GM10847 (cell line): ENCODE results near the gene PSMC3IP.

ENCODE experiments used
- POLR2A ChIP-seq: IDR thresholded peaks from 2 replicates; pipeline ENCODE4 v1.6.1; 2011; ENCODE audit not compliant: insufficient read length; ENCODE audit errors: extremely low read depth

Gene PSMC3IP

DNA sequence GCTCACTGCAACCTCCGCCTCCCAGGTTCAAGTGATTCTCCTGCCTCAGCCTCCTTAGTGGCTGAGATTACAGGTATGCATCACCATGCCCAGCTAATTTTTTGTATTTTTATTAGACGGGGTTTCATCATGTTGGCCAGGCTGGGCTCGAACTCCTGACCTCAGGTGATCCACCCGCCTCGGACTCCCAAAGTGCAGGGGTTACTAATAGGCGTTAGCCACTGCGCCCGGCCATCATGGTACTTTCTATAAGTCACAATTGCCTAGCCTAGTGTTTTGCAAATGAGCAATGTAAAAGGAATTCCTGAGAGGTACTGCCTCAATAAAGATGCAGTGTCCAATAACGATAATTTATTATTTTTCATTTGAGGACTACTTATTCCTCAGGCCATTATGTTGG is 13.9 kb upstream of the PSMC3IP start:
- no peak for TF ChIP-seq POLR2A

DNA sequence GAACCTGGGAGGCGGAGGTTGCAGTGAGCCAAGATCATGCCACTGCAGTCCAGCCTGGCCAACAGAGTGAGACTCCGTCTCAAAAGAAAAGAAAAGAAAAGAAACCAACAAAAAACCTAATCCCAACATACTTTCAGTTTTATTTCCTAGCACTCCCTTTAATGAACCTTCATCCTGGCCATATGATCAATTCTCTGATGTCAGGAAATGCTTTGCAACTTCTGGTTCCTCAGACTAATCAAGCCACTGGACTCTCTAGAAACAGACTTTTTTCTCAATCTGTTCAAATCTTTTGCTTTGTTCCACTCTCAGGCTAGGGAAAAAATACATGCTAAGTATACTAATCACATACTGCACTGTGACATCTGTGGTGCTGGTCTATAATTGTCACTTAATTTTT is 13.4 kb upstream of the PSMC3IP start:
- no peak for TF ChIP-seq POLR2A

DNA sequence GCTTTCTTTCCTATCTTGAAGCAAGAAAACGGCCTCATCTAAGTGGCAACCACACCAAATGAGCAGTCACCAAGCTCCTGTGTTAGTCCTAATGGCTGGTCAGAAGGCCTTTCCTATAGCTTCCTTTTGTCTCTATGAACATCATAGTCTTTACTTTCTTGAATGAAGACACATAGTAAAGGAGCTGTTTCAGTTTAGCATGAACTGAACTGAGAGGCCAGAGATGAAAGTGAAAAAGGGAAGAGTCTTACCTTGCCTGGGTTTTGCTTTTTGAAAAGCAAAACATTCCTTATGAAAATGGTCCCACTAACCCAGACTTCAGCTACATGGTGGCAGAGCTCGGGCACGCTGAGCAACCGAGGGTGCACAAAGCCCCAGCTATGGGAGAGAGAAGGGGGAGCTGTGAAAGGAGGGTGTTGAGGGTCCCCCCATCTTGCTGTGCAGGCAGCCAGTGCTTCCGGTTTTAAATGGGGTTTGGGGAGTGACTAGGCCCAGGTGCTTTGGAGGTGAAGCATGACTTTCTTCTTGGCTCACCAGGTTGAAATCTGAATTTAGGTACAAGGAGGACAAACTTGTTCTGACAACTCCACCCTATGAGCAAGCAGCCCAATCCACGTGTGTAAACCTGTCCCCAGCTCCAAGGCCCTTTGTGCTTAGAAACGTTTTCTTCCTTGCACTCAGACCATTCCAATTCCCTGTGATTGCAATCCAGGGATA is 9.1 kb upstream of the PSMC3IP start:
- no peak for TF ChIP-seq POLR2A

DNA sequence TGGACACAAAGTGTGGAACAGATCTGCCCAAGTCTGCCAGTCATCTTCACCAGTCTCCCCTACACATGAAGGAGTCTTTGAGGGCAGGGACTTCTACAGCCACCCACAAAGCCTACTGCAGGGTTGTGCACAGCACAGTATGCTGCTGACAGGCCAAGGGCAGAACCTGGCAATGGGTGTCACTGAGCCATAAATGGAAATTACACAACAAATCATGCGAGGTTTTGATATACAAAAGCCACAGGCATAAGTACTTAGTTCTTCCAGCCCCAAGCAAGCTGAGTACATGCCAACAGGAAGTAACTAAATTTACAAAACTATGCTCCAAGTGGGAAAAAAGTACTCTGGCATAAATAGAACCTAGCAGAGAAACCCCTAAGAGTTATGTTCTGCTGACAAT is 7.8 kb upstream of the PSMC3IP start:
- TF ChIP-seq POLR2A: no peak

DNA sequence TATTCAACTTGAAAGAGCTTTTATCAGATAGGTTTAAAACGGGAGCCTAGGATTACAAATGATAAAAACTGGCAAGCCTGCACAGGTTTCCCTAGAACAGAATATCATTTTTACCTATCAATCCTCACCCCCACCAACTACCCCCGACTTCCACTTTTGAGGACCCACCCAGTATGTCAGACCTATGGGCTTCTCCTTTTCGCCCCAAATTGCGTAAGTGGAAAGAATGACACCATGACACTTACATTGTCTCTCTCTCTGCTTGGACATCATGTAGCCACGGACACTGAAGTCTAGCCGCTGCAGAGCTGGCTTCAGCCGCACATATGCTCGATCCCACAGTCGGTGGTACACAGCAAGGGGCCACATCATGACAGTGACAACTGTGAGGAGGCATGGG is 7.4 kb upstream of the PSMC3IP start:
- TF ChIP-seq POLR2A: no peak

DNA sequence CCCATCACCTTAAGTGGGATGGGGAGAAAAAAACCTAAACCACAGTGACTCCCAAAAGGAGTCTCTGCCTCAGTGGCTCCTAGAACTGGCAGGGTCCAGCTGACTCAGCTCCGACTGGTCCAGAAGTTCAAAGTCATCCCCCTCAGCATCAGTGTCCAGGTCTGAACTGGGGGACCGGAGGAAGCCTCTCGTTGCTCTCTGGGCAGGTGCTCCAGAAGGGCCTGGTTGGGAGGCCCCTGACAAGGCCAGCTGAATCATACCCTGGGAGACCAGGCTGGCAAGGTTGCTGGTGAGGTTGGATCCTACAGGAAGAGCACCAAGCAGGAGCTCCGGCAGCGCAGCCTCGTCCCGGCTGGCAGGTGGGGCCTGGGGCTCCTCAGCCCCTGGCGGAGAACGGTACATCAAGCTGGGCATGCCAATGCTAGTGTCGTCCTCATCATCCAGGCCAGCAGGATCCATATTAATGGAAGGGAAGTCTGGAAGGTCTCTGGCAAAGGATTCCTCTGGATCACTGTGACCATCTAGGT is 4.3 kb upstream of the PSMC3IP start:
- no peak for TF ChIP-seq POLR2A

DNA sequence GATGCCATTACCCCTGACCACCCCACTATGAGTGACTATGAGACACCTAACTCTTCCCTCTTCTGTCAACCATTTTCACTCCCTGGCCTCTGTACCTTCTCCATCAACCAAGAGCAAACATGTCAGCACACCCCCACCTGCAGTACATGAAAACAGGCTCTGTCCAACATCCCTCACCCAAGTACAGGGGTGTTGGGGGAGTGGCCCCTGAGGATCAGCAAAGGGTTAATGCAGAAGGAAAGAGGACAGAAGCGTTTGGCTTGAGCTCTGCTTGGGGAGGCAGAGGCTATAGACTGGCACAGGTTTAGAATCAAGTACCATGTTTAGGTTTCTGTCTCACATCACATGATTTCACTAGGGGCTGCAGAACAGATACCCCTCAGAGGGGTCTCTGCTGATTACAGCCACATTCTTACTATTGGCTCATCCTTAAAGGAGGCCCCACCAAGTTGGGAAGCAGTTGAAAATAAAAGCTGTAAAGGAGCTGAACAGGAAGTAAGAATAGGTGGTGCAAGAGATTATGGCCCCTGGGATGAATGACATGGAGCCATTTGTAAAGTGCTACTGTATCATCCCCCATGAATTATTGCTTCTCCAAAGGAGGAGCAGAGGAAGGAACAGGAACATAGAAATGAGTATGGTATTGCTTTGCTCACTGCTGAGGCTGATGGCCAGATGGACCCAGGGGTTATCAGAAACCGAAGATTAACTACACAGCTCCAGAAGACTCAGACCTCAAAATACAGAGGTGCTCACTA is 2.4 kb upstream of the PSMC3IP start:
- no peak for TF ChIP-seq POLR2A

DNA sequence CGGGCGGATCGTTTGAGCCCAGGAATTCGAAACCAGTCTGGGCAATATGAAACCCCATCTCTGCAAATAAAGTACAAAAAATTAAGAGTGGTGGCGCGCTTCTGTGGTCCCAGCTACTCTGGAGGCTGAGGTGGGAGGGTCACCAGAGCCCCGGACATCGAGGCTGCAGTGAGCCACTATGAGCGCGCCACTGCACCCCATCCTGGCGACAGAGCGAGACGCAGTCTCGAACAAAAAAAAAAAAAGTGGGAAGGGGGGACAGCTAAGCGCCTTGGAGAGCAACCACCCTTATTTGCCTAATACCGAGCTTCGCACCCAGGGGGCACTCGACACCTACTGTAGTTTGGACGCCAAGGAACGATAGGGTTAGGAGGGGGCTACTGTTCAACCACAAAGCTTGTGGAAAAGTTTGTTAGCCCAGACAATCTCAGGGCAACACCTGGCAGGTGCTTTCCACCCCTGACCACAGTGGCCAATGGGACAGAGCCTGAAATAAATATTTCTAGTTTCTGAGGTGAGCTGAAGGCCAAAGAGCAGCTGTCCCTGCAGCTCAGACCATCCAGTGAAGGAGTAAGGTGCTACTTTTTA is 847 bp upstream of the PSMC3IP start:
- no peak for TF ChIP-seq POLR2A

DNA sequence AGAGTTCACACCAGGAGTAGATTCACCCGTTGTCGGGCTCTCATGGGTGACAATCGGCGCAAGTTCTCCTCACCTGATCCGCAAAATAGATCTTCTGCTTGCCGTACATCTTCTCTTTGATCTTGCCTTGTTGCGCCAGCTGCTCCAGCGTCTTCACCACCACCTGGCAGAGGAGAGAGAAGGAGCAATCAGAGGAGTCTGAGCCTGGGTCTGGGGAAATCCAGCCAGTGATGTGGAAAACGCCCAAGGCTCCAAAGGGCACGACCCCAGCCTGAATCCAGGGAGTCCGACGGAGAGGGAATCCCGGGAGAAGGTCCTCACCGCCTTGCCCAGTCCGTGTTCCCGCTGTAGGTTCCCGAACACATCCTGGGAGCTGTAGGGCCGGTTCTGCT is 393 bp downstream of the PSMC3IP start:
- TF ChIP-seq POLR2A: no peak

DNA sequence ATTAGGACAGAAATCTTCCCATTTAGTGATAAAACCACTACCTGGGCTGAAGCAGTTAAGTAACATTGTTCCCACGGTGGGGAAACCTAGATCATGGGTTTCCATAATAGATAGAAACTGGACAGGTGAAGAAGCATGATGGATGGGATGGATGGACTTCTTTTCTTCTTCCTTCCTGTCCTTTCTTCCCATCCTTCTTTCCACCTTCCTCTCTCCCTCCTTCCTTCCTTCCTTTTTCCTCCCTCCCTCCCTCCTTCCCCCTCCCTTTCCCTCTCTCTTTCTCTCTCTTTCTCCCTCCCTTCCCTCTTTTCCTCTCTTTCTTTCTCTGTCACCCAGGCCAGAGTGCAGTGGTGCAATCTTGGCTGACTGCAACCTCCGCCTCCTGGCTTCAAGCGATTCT is 3.1 kb downstream of the PSMC3IP start:
- TF ChIP-seq POLR2A: no peak

DNA sequence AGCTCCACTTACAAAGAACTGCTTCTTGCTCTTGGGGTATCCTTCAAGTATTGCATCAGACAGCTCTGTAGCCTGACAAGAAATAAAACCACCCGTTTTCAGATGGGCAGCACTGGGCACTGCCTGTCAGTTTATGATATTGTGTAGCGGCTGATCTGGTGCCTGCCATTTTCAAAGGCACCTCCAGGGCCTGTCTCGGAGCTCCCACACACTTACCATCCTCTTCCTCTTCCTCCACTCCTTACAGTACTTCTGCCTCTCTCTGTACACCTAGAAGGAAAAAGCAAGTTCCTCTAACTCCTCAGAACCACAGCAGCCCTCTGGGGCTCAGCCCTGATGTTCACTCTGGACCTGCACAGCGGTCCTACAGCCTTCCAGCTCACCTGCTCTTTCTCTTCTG is 4.4 kb downstream of the PSMC3IP start:
- TF ChIP-seq POLR2A: no peak

DNA sequence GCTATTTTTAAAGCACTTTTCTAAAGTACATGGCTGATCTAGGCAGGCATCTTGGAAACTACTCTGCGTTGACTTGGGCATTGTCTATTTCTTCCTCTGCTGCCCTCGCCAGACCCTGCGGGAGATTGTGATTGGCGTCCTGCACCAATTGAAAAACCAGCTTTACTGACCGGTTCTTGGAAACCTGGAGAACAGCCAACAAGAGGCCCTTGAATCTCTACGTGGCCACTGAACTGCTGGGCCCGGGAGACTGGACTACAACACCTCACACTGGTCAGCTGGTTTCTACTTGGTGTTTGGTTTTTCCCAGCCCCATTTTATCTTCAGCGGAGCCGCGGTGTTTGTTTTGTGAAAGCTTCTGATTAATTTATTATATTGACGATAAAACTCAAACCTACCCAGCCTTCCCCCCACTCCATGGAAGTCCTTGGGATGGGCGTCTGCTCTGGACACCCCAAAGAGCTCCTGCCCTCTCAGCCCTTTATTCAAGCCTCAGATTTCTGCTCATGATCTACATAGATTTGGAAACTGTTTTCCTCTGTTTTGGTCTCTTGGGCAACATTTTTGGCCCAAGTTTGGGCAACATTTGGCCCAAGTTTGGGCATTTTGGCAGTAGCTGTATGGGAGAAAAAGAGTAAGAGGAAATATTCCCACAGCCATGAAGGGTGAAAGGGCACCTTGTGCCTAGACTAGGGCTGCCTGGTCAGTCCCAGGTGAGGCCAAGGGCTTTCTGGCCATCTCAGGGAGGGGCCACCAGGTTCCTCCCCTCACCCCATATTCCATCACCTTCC is 5.9 kb downstream of the PSMC3IP start:
- no peak for TF ChIP-seq POLR2A

DNA sequence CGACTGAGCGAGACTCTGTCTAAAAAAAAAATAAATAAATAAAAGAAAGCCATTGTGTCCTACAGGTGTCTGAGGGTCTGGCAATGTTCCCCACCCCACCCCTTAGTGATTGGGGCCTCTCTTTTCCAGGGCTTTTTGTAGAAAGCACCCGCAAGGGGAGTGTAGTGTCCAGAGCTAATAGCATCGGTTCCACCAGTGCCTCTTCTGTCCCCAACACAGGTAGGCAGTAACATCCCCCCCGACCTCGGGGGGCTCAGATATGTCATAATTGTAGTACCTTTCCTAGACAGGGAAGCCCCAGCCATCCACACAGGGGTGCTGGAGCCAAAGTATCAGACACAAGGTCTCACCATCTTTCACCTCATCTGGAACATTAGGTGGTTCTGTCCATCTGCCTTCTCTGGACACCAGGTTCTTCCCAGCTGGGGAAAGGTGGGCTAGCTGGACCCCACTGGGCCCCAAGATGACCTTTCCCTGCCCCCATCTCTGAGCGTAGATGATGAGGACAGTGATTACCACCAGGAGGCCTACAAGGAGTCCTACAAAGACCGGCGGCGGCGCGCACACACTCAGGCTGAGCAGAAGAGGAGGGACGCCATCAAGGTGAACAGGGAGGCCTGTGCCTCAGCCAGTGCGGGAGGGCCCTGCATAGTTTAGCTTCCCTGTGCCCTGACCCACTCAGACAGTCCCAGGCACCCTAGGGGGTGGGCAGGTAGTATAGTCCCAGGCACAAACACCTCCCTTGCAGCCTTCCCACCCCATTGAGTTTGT is 9.0 kb downstream of the PSMC3IP start:
- no peak for TF ChIP-seq POLR2A

DNA sequence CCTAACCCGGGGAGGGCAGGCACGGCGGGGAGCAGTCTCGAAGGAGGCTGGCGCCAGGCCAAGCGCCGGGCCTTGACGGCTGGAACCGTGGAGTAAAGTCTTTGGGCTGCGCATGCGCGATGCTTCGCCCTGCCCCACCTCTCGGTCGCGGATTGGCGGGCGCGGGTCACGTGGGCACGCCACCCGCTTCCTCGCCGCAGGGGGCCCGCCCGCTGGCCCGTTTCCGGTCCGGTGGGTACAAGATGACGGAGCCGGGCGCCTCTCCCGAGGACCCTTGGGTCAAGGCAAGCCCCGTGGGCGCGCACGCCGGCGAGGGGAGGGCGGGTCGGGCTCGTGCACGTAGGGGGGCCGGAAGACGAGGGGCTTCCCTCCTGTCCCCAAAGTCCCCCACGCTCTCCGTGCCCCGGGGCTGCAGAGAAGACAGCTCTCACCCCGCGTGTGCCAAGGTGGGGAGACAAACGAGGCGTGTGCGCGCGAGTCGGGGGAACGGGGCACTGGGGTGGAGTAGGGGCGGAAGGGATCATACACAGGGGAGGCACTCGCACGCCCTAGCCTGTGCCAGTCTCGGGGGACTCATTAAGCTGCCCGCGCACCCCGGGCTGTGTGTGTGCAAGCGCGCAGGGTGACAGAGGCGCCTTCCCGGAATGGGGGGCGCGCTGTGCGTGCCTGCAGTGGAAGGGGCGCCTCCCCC is 10.5 kb downstream of the PSMC3IP start, which contains the start of gene MLX:
TSS of gene MLX (plus strand) at position 218 of the 691 bp plus-strand sequence. CDS start at position 243, 25 bp downstream.
- TF ChIP-seq POLR2A: peak; percentile 49
